ENCODE measurements around the gene CD53. TPM values are rescaled to one million over a fixed set of nuclear protein-coding genes. Genes with fewer than 3 reads are reported as not detected.

Gene CD53
- total RNA-seq, 2 experiments from 2014 or later: 191 to 193 TPM

- Mint-ChIP-seq H3K9me3 (peaks cover 56% of the 10 kb centered on the region), H3K4me1 (peaks cover 38% of the 10 kb centered on the region)
Observed at GRCh38 chr1:110864287-110864686, 8.7 kb upstream of the CD53 start.

GRCh38 chr1:110870721-110871388 is 2.1 kb upstream of the CD53 start:
- peak overlapping the region; percentile 18 for H3K4me3 Mint-ChIP-seq
- H3K27me3 Mint-ChIP-seq: no peaks in the 10 kb centered on the region
- H3K27ac Mint-ChIP-seq: peak overlapping the region; percentile 97
- H3K9me3 Mint-ChIP-seq: peaks cover 26% of the 10 kb centered on the region
- peaks cover 39% of the 10 kb centered on the region for H3K36me3 Mint-ChIP-seq
- H3K4me1 Mint-ChIP-seq: peaks cover 31% of the 10 kb centered on the region
- no peak for DNase-seq

More at GRCh38 chr1:110864287-110864686, 8.7 kb upstream of the CD53 start:
- peaks cover 38% of the 10 kb centered on the region for H3K36me3 Mint-ChIP-seq
- H3K4me3 Mint-ChIP-seq: no peak overlapping the region
- no peak for DNase-seq
- no peaks in the 10 kb centered on the region for H3K27me3 Mint-ChIP-seq
- H3K27ac Mint-ChIP-seq: peak overlapping the region; percentile 46

DNA sequence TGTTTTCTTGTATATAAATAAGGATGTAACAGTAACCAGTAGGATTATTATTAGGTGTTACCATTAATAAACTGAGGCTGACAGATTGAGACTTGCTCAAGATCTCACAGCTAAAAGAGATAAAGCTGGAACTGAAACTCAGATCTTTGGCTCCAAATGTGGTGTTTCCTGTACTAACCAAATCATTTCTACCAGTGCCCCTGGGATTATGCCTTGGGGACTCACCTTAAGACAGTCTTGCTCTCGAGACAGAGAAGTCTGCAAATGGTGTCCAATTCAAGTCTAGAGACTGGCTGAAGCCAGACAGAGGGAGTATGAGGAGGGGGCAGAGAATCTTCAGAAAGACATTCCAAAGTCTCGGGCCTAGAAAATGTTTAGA is 593 bp upstream of the CD53 start:
- no peak for DNase-seq
- Mint-ChIP-seq H3K4me3 (peak overlapping the region; percentile 97), H3K9me3 (peaks cover 13% of the 10 kb centered on the region), H3K36me3 (peaks cover 37% of the 10 kb centered on the region), H3K27me3 (no peaks in the 10 kb centered on the region), H3K4me1 (peaks cover 36% of the 10 kb centered on the region), H3K27ac (peak overlapping the region; percentile 97)

DNA sequence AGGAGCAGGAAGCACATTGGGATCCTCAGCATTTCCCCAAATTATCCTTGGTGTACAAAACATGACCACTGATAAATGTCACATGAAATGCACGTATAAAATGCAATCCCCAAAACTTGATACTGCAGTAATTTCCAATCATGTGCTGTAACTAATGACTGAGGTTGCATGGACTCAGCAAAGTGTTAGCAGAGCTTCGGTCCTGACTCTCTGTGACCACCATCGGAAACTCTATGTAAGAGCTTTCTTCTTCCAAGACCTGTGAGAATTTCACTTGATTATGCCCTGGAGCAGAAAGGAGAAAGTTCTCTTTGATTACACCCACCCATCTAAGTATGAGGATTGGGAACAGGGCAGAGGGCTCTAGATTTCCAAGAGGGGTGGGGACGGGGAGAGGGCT is 908 bp downstream of the CD53 start:
- peak overlapping the region; percentile 97 for H3K27ac Mint-ChIP-seq
- DNase-seq: no peak
- peak overlapping the region; percentile 97 for H3K4me3 Mint-ChIP-seq
- H3K4me1 Mint-ChIP-seq: peaks cover 45% of the 10 kb centered on the region
- no peaks in the 10 kb centered on the region for H3K9me3 Mint-ChIP-seq
- H3K36me3 Mint-ChIP-seq: peaks cover 40% of the 10 kb centered on the region
- no peaks in the 10 kb centered on the region for H3K27me3 Mint-ChIP-seq

DNA sequence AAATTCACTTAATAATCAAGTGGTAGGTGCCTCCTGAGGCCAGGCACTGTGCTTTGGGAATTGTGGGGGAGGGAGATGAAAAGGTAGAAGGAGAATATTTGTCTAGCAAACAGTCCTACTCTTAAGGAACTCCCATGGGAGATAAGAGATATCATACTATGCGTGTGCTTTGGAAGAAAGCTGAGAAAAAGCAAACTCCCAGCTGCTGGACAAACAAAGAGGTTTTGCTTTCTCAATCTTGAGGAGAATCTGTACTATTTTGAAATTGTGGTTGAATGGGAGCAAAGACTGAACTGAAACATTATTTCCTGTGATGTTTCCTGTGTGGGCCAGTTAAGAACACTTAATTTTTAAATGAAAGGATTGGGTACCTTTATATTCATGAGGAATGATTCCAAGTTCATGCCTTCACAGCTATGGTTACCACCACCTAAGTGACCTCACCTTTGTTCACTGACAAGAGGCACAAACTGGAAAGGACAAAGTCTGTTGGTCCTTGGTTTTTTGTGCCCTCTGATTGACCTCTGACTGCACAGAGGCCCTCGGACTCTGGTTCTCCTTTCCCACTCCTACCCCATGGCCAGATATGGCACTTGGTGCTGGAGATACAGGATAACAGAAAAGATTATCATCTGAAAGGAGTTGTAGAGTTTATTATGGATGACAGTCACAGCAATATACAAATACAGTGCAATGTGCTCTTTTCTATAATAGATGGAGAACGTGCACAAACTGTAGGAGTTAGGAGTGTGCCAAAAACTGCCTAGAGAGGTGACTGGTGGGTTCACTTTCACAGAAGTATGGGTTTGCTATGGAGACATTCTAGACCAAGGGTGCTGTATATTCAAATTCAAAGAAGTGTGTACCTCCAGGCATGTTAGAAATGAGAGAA is 1.6 kb downstream of the CD53 start:
- Mint-ChIP-seq H3K9me3 (no peaks in the 10 kb centered on the region), H3K4me1 (peaks cover 47% of the 10 kb centered on the region), H3K27me3 (no peaks in the 10 kb centered on the region), H3K27ac (peak overlapping the region; percentile 97), H3K36me3 (peaks cover 44% of the 10 kb centered on the region), H3K4me3 (peak overlapping the region; percentile 97)
- no peak for DNase-seq

DNA sequence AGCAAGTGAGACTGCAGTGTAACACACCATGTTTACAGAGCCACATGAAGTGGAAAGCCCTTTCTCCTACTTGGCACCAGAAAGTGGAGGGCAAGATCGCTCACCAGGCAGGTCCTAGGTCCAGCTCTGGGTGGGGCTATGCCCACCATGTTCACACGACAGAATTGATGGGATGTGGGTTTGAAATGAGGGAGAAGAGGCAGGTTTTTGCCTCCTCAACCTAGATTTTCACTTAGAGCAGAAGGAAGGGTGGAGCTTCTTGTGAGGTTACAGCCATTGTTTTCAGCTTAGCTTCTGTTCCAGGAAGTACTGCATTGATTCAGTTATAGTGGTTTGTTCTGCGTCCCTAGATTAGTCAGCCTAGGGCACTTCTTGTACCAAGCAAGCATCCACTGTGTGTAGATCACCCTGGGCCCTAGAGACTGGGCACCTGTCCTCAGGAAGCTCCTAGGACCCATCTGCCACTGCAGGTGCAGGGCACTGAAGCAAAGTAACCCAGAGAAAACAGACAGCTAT is 2.3 kb downstream of the CD53 start:
- no peaks in the 10 kb centered on the region for H3K27me3 Mint-ChIP-seq
- peaks cover 2% of the 10 kb centered on the region for H3K9me3 Mint-ChIP-seq
- peak overlapping the region; percentile 97 for H3K4me3 Mint-ChIP-seq
- H3K27ac Mint-ChIP-seq: peak overlapping the region; percentile 97
- peaks cover 46% of the 10 kb centered on the region for H3K36me3 Mint-ChIP-seq
- H3K4me1 Mint-ChIP-seq: peaks cover 50% of the 10 kb centered on the region
- peak; percentile 63 for DNase-seq

GRCh38 chr1:110876748-110877341 is 3.9 kb downstream of the CD53 start:
- no peak for DNase-seq
- Mint-ChIP-seq H3K4me1 (peaks cover 53% of the 10 kb centered on the region), H3K9me3 (peaks cover 3% of the 10 kb centered on the region), H3K27ac (peak overlapping the region; percentile 99), H3K27me3 (no peaks in the 10 kb centered on the region), H3K4me3 (peak overlapping the region; percentile 97), H3K36me3 (peaks cover 57% of the 10 kb centered on the region)

DNA sequence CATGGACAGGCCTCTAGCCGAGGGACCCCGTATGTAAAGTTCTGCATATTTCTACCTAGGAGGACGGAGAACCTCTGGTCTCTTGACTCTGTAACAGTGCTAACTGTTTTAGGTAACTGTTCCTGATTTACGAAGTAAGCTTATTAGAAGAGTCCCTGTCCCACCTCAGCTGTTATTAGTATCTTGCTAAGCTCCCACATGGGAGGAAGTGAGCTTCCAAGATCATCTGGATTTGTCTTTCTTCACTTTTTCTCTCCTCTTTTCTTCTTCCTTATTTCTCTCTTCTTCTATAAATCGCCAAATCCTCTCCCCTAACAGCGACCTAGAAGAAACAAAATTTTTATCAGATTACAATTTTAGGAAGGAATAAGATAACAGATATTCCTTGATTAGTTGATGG is 4.4 kb downstream of the CD53 start:
- DNase-seq: no peak
- peak overlapping the region; percentile 99 for H3K27ac Mint-ChIP-seq
- peaks cover 62% of the 10 kb centered on the region for H3K36me3 Mint-ChIP-seq
- peak overlapping the region; percentile 97 for H3K4me3 Mint-ChIP-seq
- peaks cover 51% of the 10 kb centered on the region for H3K4me1 Mint-ChIP-seq
- H3K9me3 Mint-ChIP-seq: peaks cover 5% of the 10 kb centered on the region
- no peaks in the 10 kb centered on the region for H3K27me3 Mint-ChIP-seq

DNA sequence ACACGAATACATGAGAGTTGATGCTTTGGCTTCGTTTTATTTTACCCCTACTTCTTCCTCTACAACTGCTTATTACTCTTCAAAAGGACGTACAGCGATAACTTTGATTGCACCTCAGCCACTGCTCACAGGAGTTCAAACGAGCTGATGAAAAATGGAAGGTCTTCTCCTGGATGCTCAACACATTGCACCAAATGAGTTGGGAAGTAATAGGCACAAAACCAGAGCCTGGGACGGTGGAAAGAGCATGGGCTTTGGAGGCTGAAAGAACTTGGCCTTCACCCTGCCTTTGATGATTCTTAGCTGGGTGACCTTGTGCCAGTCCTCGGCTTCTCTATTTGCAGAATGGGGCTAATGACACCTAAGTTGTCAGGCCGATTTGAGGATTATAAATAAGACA is 4.8 kb downstream of the CD53 start:
- H3K27me3 Mint-ChIP-seq: no peaks in the 10 kb centered on the region
- H3K4me1 Mint-ChIP-seq: peaks cover 51% of the 10 kb centered on the region

DNA sequence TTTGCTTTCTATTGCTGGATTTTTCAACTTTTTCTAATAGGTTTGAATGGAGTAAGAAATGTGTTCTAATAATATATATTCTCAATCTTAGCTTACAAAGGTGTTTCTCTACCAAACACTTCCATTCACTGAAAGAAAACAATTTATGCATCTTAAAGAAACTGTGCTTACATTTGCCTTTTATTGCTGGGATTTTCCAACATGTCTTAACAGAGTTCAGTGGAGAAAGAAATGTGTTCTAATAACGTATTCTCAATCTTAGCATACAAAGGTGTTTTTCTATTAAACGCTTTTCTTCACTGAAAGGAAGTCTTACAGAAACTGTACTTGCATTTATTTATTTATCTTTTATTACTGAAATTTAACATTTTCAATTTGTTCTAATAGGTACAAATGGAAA is 5.6 kb downstream of the CD53 start:
- no peak for DNase-seq
- H3K4me1 Mint-ChIP-seq: peaks cover 56% of the 10 kb centered on the region
- H3K9me3 Mint-ChIP-seq: peaks cover 5% of the 10 kb centered on the region
- H3K36me3 Mint-ChIP-seq: peaks cover 66% of the 10 kb centered on the region
- H3K27ac Mint-ChIP-seq: peak overlapping the region; percentile 99
- H3K4me3 Mint-ChIP-seq: peak overlapping the region; percentile 83
- H3K27me3 Mint-ChIP-seq: no peaks in the 10 kb centered on the region

More for the DNA sequence above, 4.8 kb downstream of the CD53 start:
- H3K9me3 Mint-ChIP-seq: peaks cover 5% of the 10 kb centered on the region
- peaks cover 66% of the 10 kb centered on the region for H3K36me3 Mint-ChIP-seq
- H3K27ac Mint-ChIP-seq: peak overlapping the region; percentile 99
- peak overlapping the region; percentile 97 for H3K4me3 Mint-ChIP-seq
- no peak for DNase-seq

- H3K36me3 Mint-ChIP-seq: peaks cover 65% of the 10 kb centered on the region
- H3K4me1 Mint-ChIP-seq: peaks cover 59% of the 10 kb centered on the region
- H3K27ac Mint-ChIP-seq: peak overlapping the region; percentile 99
- DNase-seq: no peak
- no peaks in the 10 kb centered on the region for H3K27me3 Mint-ChIP-seq
- H3K4me3 Mint-ChIP-seq: peak overlapping the region; percentile 83
- peaks cover 5% of the 10 kb centered on the region for H3K9me3 Mint-ChIP-seq
Observed at GRCh38 chr1:110878993-110879392, 6.0 kb downstream of the CD53 start.

DNA sequence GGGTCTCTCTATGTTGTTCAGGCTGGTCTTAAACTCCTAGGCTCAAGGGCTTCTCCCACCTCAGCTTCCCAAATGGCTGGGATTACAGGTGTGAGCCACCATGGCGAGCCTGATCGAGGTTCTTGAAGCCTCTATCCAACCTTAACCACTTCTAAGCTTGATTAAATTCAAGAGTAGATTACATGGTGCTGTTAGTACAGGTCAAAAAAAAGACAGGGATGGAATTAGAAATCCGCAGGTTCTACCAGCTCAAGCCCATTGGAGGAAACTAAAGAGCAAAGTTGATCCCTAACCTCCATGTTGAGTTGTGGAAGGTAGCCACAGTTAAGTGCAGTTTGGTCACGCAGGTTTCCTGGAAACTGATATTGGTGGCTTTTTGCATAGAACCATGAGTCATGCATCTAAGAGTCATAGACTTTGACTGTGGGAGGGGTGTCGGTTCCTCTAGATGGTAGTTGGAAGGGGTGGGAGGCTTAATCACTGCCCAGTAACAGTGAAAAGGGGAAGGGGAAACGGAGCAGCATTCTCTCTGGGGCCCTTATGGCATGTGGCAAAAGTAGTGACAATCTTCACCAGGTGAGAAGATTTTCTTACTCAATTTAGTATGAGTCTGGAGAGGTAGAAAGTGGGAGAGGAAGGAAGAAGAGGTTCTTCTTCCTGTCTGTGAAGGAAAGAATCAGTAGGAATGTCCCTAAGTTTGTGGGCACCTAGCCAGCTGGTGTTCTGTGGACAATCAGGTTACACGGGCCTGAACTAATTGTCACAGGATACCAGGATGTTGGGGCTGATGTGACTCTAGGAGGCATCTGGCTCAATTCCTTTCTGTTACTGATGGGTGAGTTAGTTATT is 7.0 kb downstream of the CD53 start:
- H3K27ac Mint-ChIP-seq: peak overlapping the region; percentile 99
- peaks cover 5% of the 10 kb centered on the region for H3K9me3 Mint-ChIP-seq
- peaks cover 68% of the 10 kb centered on the region for H3K36me3 Mint-ChIP-seq
- peak overlapping the region; percentile 83 for H3K4me3 Mint-ChIP-seq
- no peaks in the 10 kb centered on the region for H3K27me3 Mint-ChIP-seq
- H3K4me1 Mint-ChIP-seq: peaks cover 68% of the 10 kb centered on the region
- peak; percentile 66 for DNase-seq

DNA sequence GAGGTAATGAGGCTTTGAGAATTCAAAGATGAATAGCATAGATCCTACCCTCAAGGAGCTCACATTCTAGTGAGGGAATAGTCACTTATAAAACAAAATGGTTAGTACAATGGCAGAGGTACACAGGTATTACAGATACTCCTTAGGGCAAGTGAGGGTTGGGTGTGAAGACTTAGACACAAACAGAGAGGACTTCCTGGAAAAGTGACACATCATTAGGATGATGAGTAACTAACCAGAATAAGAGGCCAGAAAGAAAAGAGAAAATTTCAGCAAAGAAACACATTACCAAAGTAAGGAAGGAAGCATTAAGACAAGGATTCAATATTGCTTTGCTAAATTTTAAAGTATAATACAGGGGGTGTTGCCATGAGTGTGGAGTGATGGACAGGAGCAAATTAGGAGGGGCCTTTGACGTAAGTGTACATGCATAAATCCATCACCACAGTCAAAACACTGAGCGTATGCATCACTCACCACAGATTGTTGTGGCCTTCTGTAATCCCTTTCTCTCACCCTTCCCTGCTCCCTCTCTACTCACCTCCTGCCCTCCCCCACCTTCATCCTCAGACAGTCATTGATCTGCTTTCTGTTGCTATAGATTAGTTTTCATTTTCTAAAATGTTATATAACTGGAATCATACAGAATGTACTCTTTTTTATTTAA is 7.9 kb downstream of the CD53 start:
- no peaks in the 10 kb centered on the region for H3K27me3 Mint-ChIP-seq
- H3K4me3 Mint-ChIP-seq: peak overlapping the region; percentile 83
- peaks cover 5% of the 10 kb centered on the region for H3K9me3 Mint-ChIP-seq
- H3K27ac Mint-ChIP-seq: peak overlapping the region; percentile 99
- peaks cover 66% of the 10 kb centered on the region for H3K36me3 Mint-ChIP-seq
- H3K4me1 Mint-ChIP-seq: peaks cover 68% of the 10 kb centered on the region
- peak; percentile 54 for DNase-seq

DNA sequence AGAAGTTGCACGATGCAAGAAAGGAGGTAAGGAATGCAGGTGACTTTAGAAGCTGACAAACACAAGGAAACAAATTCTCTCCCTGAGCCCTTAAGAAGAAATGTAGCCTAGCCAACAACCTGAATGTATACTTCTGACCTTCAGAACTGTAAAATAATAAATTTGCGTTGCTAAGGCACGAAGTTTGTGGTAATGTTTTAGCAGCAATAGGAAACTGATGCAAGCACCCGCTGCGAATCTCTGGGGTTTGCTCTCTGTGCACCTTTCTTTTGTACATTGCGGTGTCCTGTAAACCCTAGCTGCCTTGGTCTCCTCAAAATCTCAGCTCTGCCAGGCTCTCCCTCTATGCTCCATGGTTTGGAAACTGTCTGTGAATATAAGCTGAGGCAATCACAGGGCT is 15.1 kb downstream of the CD53 start:
- Mint-ChIP-seq H3K9me3 (peaks cover 4% of the 10 kb centered on the region), H3K4me1 (peaks cover 79% of the 10 kb centered on the region), H3K27ac (peak overlapping the region; percentile 92), H3K4me3 (peak overlapping the region; percentile 64), H3K36me3 (peaks cover 76% of the 10 kb centered on the region), H3K27me3 (no peaks in the 10 kb centered on the region)
- no peak for DNase-seq
